Transverse colon (tissue), 3 donors: ENCODE measurements around the gene PXN.

ENCODE experiments used
- EP300 ChIP-seq: sonication (generic); formaldehyde crosslinking; IDR thresholded peaks from one replicate; pipeline ENCODE4 v1.6.1; 2017; ENCODE audit warnings: antibody characterized with exemption, low read depth
- TF ChIP-seq, protein P1 (sequence below), 5 experiments: fragments of 200-600 bp in 3 of 5; fragments of 450-650 bp in 2 of 5; sonication (generic) in 3 of 5; IDR thresholded peaks; 1 replicate in 2 of 5; 2 replicates in 3 of 5; pipeline ENCODE4 v1.5.1; 2016 to 2017; ENCODE audit warnings: antibody characterized with exemption in 5 of 5, inconsistent platforms in 3 of 5, mild to moderate bottlenecking in 2 of 5, moderate library complexity in 1 of 5

DNA sequence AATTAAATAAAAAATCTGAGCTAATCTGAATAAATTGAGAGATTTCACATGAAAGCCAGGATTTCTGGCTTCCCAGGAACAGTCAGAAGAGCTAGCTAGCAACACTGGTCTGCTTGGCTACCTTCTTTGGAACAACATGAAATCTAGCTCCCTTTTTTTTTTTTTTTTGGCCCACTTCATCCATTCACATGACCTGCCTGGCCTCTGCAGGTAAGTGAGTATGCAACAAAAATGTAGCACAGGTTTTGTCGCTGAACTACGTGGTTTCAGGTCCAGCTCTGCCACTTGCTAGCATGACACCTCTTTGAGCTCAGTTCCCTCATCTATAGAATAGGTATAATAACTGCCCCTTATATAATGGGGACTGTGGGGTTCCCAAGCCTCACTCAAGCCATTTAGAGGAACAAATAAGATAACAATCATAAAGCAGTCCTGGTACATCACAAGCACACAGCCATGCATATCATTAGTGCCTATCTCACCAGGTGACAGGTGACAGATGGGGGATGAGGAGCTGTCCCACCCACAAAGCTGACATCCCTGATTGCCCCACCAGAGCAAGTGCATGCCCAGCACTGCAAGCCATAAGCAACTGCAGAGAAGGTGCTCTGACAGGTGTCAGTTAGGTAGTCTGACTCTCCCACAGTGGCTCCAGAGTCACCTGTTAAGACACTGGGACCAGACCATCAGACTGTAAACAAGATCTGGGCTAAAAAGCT, 25.6 kb downstream of the PXN start:
- TF ChIP-seq, protein P1, sequence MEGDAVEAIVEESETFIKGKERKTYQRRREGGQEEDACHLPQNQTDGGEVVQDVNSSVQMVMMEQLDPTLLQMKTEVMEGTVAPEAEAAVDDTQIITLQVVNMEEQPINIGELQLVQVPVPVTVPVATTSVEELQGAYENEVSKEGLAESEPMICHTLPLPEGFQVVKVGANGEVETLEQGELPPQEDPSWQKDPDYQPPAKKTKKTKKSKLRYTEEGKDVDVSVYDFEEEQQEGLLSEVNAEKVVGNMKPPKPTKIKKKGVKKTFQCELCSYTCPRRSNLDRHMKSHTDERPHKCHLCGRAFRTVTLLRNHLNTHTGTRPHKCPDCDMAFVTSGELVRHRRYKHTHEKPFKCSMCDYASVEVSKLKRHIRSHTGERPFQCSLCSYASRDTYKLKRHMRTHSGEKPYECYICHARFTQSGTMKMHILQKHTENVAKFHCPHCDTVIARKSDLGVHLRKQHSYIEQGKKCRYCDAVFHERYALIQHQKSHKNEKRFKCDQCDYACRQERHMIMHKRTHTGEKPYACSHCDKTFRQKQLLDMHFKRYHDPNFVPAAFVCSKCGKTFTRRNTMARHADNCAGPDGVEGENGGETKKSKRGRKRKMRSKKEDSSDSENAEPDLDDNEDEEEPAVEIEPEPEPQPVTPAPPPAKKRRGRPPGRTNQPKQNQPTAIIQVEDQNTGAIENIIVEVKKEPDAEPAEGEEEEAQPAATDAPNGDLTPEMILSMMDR (IDR thresholded peaks at IDR 0.05): no peak
- no peak for TF ChIP-seq EP300
